ENCODE measurements around the gene MBP.

DNA sequence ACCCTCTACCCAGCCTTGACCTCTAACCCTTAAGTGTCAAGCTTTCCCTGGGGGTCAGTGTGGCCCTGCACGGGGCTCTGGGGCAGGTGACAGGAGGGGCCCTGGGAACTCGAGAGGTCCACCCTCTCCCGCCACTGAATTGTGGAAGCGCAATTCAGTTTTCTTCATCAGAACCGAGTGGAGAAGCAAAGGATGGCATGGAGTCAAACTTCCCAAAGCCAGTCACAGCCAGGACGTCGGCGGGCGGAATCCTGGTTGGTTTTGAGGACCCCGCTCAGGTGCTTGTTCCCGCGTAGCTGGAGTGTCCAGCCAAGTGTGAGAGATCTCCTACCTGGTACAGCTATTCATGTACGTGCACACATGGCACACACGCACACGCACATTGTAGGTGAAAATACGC is 62.0 kb downstream of the MBP start:
- TF ChIP-seq, protein P1, sequence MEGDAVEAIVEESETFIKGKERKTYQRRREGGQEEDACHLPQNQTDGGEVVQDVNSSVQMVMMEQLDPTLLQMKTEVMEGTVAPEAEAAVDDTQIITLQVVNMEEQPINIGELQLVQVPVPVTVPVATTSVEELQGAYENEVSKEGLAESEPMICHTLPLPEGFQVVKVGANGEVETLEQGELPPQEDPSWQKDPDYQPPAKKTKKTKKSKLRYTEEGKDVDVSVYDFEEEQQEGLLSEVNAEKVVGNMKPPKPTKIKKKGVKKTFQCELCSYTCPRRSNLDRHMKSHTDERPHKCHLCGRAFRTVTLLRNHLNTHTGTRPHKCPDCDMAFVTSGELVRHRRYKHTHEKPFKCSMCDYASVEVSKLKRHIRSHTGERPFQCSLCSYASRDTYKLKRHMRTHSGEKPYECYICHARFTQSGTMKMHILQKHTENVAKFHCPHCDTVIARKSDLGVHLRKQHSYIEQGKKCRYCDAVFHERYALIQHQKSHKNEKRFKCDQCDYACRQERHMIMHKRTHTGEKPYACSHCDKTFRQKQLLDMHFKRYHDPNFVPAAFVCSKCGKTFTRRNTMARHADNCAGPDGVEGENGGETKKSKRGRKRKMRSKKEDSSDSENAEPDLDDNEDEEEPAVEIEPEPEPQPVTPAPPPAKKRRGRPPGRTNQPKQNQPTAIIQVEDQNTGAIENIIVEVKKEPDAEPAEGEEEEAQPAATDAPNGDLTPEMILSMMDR (IDR thresholded peaks at IDR 0.05): no peak
- no peak for TF ChIP-seq POLR2A (IDR thresholded peaks at IDR 0.05)

All from thyroid gland (tissue), 4 donors.